GM21619 (cell line): ENCODE data around the gene NPEPPS.

ENCODE experiments used
- ATAC-seq: cut with Tn5 transposase; IDR thresholded peaks from one replicate; pipeline ENCODE4 v1.9.1; 2021; ENCODE audit not compliant: unreplicated experiment

The NPEPPS gene

GRCh38 chr17:47628014-47628566, 97.2 kb downstream of the NPEPPS start:
- no peak for ATAC-seq

- no peak for ATAC-seq
Measured at GRCh38 chr17:47629826-47630225, 98.9 kb downstream of the NPEPPS start.

- ATAC-seq, result no peak
Measured at GRCh38 chr17:47630614-47631013, 99.7 kb downstream of the NPEPPS start.

DNA sequence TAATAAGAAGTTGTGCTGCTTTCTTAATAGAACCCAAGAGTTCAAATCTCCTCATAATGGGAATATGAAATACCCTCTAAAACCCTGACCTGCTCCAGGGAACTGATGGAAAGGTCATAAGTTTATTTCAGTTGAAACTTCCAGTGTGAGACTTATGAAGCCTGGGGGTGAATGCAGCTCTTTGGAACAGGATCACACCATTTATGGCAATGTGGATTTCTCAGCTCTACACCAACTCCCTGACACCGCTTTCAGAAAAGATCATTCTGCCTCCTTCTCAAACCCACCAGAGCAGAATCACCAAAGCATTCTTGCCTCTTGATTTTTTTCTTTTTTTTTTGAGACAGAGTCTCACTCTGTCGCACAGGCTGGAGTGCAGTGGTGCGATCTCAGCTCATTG, 102.1 kb downstream of the NPEPPS start:
- no peak for ATAC-seq

GRCh38 chr17:47633996-47634395, 103.1 kb downstream of the NPEPPS start:
- ATAC-seq, result no peak

DNA sequence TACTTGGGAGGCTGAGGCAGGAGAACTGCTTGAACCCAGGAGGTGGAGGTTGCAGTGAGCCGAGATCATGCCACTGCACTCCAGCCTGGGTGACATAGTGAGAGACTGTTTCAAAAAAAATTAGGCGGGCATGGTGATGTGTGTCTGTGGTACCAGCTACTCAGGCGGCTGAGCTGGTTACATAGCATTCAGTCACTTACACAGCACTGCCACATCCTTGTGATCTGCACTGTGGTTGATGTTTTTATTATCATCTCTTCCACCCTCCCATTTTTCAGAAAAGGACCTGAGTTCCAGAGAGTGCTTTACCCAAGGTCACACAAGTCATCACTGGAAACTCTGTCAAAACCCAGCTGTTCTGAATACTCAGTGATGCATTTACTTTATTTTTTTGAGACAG, 104.0 kb downstream of the NPEPPS start:
- no peak for ATAC-seq

DNA sequence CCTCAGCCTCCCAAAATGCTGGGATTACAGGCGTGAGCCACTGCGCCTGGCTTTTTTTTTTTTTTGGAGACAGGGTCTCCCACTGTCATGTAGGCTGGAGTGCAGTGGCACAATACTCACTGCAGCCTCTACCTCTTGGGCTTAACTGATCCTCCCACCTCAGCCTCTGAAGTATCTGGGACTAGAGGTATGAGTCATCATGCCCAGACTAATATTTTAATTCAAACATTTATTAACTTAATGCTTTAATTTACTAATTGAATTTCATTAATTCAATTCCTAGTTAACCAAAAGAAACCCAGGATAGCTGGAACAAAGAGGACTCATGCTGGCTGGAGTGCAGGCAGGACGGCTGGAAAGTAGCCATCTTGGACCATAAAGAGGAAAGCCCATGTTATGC, 104.8 kb downstream of the NPEPPS start:
- no peak for ATAC-seq

GRCh38 chr17:47636273-47637030, 105.5 kb downstream of the NPEPPS start:
- ATAC-seq, result no peak

DNA sequence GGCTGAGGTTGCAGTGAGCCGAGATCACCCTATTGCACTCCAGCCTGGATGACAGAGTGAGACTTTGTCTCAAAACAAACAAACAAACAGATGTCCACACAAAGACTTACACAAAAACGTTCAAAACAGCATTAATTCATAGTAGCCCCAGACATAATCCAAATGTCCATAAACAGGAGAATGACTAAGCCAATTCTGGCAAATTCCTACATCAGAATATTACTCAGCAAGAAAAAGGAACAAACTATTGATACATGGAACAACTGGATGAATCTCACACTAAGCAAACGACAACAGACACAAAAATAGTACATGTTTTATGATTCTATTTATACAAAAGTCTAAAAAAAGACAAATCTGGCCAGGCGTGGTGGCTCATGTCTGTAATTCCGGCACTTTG, 108.0 kb downstream of the NPEPPS start:
- ATAC-seq, result no peak

GRCh38 chr17:47640076-47640475, 109.2 kb downstream of the NPEPPS start:
- no peak for ATAC-seq

- ATAC-seq, result no peak
Measured at GRCh38 chr17:47641202-47641601, 110.3 kb downstream of the NPEPPS start.

DNA sequence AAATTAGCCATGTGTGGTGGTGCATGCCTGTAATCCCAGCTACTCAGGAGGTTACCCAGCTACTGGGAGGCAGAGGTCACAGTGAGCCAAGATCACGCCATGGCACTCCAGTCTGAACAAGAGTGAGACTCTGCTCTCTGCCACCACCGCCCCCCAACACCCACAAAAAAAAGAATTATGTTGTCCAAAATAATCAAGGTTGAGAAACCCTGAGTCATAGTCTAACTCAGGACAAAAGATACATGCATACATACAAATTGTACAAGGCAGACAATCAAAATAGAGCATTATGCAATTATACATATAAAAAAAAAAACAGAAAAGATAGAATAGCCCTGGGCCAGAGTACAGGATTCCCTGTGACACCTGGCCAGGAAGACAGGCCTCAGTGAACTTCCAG, 112.2 kb downstream of the NPEPPS start:
- ATAC-seq, result no peak

- no peak for ATAC-seq
Measured at GRCh38 chr17:47644324-47644723, 113.4 kb downstream of the NPEPPS start.

- peak; percentile 72 for ATAC-seq
Measured at GRCh38 chr17:47649153-47649971, 118.5 kb downstream of the NPEPPS start, which contains the start of gene KPNB1. KPNB1 (plus strand) TSS chr17:47649919; CDS start chr17:47650245, 326 bp downstream.

GRCh38 chr17:47649972-47650524, 119.1 kb downstream of the NPEPPS start:
- peak; percentile 4 for ATAC-seq

- ATAC-seq, result peak; percentile 40
Measured at GRCh38 chr17:47650525-47651522, 119.9 kb downstream of the NPEPPS start.

- no peak for ATAC-seq
Measured at GRCh38 chr17:47651704-47652103, 120.8 kb downstream of the NPEPPS start.

DNA sequence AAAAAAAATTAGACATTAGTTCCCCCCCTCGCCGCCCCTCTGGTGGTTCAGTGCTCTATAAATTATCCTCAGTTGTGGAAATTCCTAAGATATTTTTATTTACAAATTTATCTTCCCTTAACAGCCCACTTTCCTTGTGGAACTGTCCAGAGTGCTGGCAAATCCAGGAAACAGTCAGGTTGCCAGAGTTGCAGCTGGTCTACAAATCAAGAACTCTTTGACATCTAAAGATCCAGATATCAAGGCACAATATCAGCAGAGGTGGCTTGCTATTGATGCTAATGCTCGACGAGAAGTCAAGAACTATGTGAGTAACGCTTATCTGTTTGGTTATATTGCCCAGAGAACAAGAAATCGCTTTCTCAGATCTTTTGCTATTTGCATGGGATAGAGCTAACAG, 121.7 kb downstream of the NPEPPS start:
- ATAC-seq, result no peak

- ATAC-seq, result no peak
Measured at GRCh38 chr17:47653442-47653841, 122.5 kb downstream of the NPEPPS start.

DNA sequence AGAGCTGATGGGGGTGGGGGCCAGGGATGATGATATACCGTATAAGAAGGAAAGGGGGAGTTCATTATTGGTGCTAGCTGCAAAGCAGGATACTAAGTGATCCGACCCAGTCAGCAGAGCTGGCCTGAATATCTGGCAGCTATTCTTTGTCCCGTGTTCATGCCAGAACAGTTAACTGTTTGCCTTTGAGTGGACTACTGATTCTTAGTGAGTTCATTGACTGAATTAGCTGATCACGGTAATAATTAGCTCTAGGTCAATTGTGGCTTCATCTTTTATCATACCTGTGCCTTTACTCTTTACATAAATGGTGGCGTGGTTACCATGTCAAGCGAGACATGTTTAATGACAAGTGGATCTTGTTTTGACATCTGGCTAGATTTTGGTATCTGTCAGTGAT, 124.1 kb downstream of the NPEPPS start:
- no peak for ATAC-seq
